Hepatocyte (in vitro differentiated cells): Measurements from ENCODE around the gene SDC4.

Experiments used
- EZH2 ChIP-seq: fragments of 200-600 bp; sonication (generic); IDR thresholded peaks from 2 replicates; pipeline ENCODE4 v1.6.1; 2016; ENCODE audit warnings: antibody characterized with exemption, mild to moderate bottlenecking, borderline replicate concordance
- TF ChIP-seq, protein P1 (sequence below): fragments of 200-600 bp; sonication (generic); IDR thresholded peaks from 2 replicates; pipeline ENCODE4 v1.5.1; 2016; ENCODE audit warnings: antibody characterized with exemption, mild to moderate bottlenecking; ENCODE audit not compliant: poor library complexity

DNA sequence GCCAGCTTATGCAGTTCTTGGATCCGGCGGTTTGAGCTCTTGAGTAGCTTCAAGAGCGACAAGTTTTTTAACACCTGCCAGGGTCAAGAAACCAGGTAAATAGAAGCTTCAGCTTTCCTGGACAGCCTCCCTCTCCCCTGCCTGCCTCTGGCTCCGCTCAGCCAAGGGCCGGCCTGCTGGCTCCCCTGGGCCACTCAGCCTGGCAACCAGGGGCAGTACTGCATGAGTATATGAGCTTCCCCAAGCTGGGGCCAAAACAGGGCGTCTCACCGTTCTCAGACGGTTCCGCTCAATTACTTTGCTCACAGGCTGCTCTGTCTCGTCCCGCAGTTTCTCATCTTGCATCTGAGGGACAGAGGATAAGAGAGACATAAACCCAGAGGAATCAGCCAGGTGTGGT lies 29.0 kb upstream of the SDC4 start:
- TF ChIP-seq, protein P1, sequence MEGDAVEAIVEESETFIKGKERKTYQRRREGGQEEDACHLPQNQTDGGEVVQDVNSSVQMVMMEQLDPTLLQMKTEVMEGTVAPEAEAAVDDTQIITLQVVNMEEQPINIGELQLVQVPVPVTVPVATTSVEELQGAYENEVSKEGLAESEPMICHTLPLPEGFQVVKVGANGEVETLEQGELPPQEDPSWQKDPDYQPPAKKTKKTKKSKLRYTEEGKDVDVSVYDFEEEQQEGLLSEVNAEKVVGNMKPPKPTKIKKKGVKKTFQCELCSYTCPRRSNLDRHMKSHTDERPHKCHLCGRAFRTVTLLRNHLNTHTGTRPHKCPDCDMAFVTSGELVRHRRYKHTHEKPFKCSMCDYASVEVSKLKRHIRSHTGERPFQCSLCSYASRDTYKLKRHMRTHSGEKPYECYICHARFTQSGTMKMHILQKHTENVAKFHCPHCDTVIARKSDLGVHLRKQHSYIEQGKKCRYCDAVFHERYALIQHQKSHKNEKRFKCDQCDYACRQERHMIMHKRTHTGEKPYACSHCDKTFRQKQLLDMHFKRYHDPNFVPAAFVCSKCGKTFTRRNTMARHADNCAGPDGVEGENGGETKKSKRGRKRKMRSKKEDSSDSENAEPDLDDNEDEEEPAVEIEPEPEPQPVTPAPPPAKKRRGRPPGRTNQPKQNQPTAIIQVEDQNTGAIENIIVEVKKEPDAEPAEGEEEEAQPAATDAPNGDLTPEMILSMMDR, result no peak
- TF ChIP-seq EZH2, result no peak
